GM12878 (cell line): ENCODE measurements around the gene PAPSS2.
"Not testable (repeated sequence)": the region's sequence is repeated elsewhere in the genome, so short reads cannot be mapped to it uniquely, and the experiment has no call there.

Experiments used
- CBFB ChIP-seq: IDR thresholded peaks from 2 replicates; pipeline ENCODE4 v1.6.1; 2016; ENCODE audit warnings: antibody characterized with exemption, low read depth
- KDM1A ChIP-seq: fragments of 200-600 bp; sonication (generic); IDR thresholded peaks from 2 replicates; pipeline ENCODE4 v1.6.1; 2016; ENCODE audit warnings: borderline replicate concordance
- MXI1 ChIP-seq: fragments of 150-350 bp; IDR thresholded peaks from 2 replicates; pipeline ENCODE4 v1.6.1; 2011; ENCODE audit warnings: low read depth, mild to moderate bottlenecking, inconsistent platforms, low read length, improper control_type of control experiment
- MYC ChIP-seq: IDR thresholded peaks from 2 replicates; pipeline ENCODE4 v1.6.1; 2011; ENCODE audit warnings: mild to moderate bottlenecking, low read length, moderate library complexity, inconsistent platforms; ENCODE audit not compliant: insufficient read depth, insufficient replicate concordance, insufficient read length, severe bottlenecking
- POLR2A ChIP-seq: IDR thresholded peaks from 2 replicates; pipeline ENCODE4 v1.6.1; 2011; ENCODE audit warnings: low read depth, mild to moderate bottlenecking, low read length
- POLR2AphosphoS2 ChIP-seq: IDR thresholded peaks from 2 replicates; pipeline ENCODE4 v1.6.1; 2011; ENCODE audit warnings: low read depth, mild to moderate bottlenecking, low read length, improper control_type of control experiment, moderate library complexity
- POLR2AphosphoS5 ChIP-seq: IDR thresholded peaks from 2 replicates; pipeline ENCODE4 v1.6.1; 2011; ENCODE audit warnings: mild to moderate bottlenecking, low read length, inconsistent platforms
- STAT3 ChIP-seq: IDR thresholded peaks from 2 replicates; pipeline ENCODE4 v1.6.1; 2011; ENCODE audit warnings: low read depth, low read length, improper control_type of control experiment
- YY1 ChIP-seq: IDR thresholded peaks from 2 replicates; pipeline ENCODE4 v1.6.1; 2011; ENCODE audit warnings: low read depth, mild to moderate bottlenecking, low read length
- ZNF24 ChIP-seq: fragments of 450-650 bp; IDR thresholded peaks from 2 replicates; pipeline ENCODE4 v1.6.1; 2017; ENCODE audit warnings: antibody characterized with exemption, mild to moderate bottlenecking
- TF ChIP-seq, protein P1 (sequence below), 3 experiments: IDR thresholded peaks in 2 of 3; conservative IDR thresholded peaks in 1 of 3; 2 replicates each; pipeline ENCODE4 v1.5.1; 2011; ENCODE audit warnings: low read depth in 3 of 3, low read length in 3 of 3, mild to moderate bottlenecking in 3 of 3, control low read depth in 2 of 3, moderate library complexity in 2 of 3, inconsistent platforms in 1 of 3, mixed read lengths in 1 of 3; ENCODE audit not compliant: control insufficient read depth in 2 of 3, insufficient read depth in 1 of 3; ENCODE audit errors: extremely low read depth in 1 of 3

DNA sequence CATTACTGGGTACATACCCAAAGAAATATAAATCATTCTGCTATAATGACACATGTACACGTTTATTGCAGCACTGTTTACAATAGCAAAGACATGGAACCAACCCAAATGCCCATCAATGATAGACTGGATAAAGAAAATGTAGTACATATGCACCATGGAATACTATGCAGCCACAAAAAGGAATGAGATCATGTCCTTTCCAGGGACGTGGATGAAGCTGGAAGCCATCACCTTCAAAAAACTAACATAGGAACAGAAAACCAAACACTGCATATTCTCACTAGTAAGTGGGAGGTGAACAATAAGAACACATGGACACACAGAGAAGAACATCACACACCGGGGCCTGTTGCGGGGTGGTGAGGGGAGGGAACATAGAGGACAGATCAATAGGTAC lies 88.6 kb downstream of the PAPSS2 start:
- TF ChIP-seq, protein P1, sequence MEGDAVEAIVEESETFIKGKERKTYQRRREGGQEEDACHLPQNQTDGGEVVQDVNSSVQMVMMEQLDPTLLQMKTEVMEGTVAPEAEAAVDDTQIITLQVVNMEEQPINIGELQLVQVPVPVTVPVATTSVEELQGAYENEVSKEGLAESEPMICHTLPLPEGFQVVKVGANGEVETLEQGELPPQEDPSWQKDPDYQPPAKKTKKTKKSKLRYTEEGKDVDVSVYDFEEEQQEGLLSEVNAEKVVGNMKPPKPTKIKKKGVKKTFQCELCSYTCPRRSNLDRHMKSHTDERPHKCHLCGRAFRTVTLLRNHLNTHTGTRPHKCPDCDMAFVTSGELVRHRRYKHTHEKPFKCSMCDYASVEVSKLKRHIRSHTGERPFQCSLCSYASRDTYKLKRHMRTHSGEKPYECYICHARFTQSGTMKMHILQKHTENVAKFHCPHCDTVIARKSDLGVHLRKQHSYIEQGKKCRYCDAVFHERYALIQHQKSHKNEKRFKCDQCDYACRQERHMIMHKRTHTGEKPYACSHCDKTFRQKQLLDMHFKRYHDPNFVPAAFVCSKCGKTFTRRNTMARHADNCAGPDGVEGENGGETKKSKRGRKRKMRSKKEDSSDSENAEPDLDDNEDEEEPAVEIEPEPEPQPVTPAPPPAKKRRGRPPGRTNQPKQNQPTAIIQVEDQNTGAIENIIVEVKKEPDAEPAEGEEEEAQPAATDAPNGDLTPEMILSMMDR (IDR thresholded peaks at IDR 0.05 in 2 of 3, conservative IDR thresholded peaks at IDR 0.05 in 1 of 3; ENCODE audit: control insufficient read depth in 2 of 3, extremely low read depth in 1 of 3, insufficient read depth in 1 of 3, low read depth in 3 of 3, low read length in 3 of 3), result not testable (repeated sequence)
- TF ChIP-seq KDM1A, MXI1, POLR2AphosphoS2, CBFB, POLR2A, ZNF24, POLR2AphosphoS5, STAT3, YY1, MYC: not testable (repeated sequence)
